ENCODE measurements around the gene IFNA16.

- TF ChIP-seq POLR2A (IDR thresholded peaks at IDR 0.05; ENCODE audit: low read length) (no peak), GATA1 (IDR thresholded peaks at IDR 0.05; ENCODE audit: low read depth, low read length) (no peak)
Observed at GRCh38 chr9:21251190-21251589, 34.1 kb upstream of the IFNA16 start.

All from erythroblast (primary cell).